HG02938 (cell line): ENCODE results near the gene ENOSF1.

ENCODE experiments used
- ATAC-seq: cut with Tn5 transposase; IDR thresholded peaks from one replicate; pipeline ENCODE4 v1.9.1; 2021; ENCODE audit warnings: mild to moderate bottlenecking, moderate library complexity; ENCODE audit not compliant: unreplicated experiment

Gene ENOSF1

GRCh38 chr18:644395-645004 lies 67.9 kb downstream of the ENOSF1 start:
- no peak for ATAC-seq

GRCh38 chr18:641224-641623 lies 71.2 kb downstream of the ENOSF1 start:
- ATAC-seq, result no peak

- no peak for ATAC-seq
Measured at GRCh38 chr18:635171-635570, 77.3 kb downstream of the ENOSF1 start.

- no peak for ATAC-seq
Measured at GRCh38 chr18:634551-635045, 77.8 kb downstream of the ENOSF1 start.

- no peak for ATAC-seq
Measured at GRCh38 chr18:631560-631959, 80.9 kb downstream of the ENOSF1 start.

- no peak for ATAC-seq
Measured at GRCh38 chr18:629269-630150, 82.9 kb downstream of the ENOSF1 start.

- no peak for ATAC-seq
Measured at GRCh38 chr18:627231-627630, 85.2 kb downstream of the ENOSF1 start.

- ATAC-seq, result no peak
Measured at GRCh38 chr18:623761-624620, 88.4 kb downstream of the ENOSF1 start.

GRCh38 chr18:622289-622688 lies 90.1 kb downstream of the ENOSF1 start:
- no peak for ATAC-seq

GRCh38 chr18:621291-622043 lies 91.0 kb downstream of the ENOSF1 start:
- no peak for ATAC-seq
